ENCODE data around the gene YY1. TPM values are rescaled to one million over a fixed set of nuclear protein-coding genes. Genes with fewer than 3 reads are reported as not detected.

YY1 gene
- total and polyA plus RNA-seq, 2 of the 8 experiments (the other 6 are each of a cell fraction or from before 2014, with no cell fraction given): 26.4 to 106 TPM

DNA sequence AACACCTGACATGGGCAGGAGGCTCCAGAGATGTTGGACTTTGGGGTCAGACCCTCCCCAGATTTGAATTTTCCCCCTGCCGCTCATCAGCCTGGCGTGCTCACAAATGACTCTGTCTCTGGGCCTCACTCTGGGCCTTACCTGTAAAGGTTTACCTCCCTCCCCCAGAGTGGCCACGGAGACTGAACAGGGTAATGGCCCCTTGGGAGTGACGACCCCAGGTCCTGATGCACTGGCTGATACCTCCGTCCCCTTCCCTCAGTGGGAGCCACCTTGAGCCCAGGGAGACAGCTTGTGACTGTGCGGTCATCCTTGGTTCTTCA, 60.3 kb downstream of the YY1 start:
- no peak overlapping the region for H3K18ac ChIP-seq (ENCODE audit: extremely low read depth, low read length)
- 99% methylated on average over 6 of the region's 6 CpGs; no CpG with 5 or more reads in 1 of the 2 experiments for WGBS, 2 experiments (ENCODE audit: extremely low coverage in 1 of 2, insufficient coverage in 1 of 2, insufficient read length in 1 of 2, insufficient replicate concordance in 2 of 2, low coverage in 1 of 2, low lambda C conversion rate in 2 of 2, missing lambda C conversion rate in 1 of 2)
- H4K5ac ChIP-seq (ENCODE audit: insufficient read length, low read depth, low read length): no peak overlapping the region
- H3K4me1 ChIP-seq (replicated peaks in 1 of 4; ENCODE audit: control insufficient read depth in 3 of 4, insufficient read depth in 4 of 4, low read length in 3 of 4): peaks cover 5 to 10% (median 8%) of the 10 kb centered on the region in 4 experiments
- no peak overlapping the region for H2BK120ac ChIP-seq (replicated peaks; ENCODE audit: low read depth, low read length)
- no peak overlapping the region for H2AFZ ChIP-seq (ENCODE audit: low read length)
- peaks cover 2 to 27% (median 4%) of the 10 kb centered on the region in 4 experiments; a peak in 5 of 8 replicates for H3K36me3 ChIP-seq (ENCODE audit: control insufficient read depth in 2 of 4, insufficient read depth in 4 of 4, low read length in 3 of 4)
- no peak overlapping the region for H3K4ac ChIP-seq (replicated peaks; ENCODE audit: insufficient read length, low read depth, low read length)
- no peak overlapping the region for H3K4me3 ChIP-seq (ENCODE audit: extremely low read depth in 1 of 4, insufficient read depth in 2 of 4, low read depth in 3 of 4, low read length in 4 of 4)
- peaks cover 6 to 53% of the 10 kb centered on the region in 2 experiments; a peak in 3 of 4 replicates for H3K79me2 ChIP-seq (ENCODE audit: control insufficient read depth in 1 of 2, insufficient read depth in 2 of 2, low read length in 2 of 2)
- H3K9me3 ChIP-seq (ENCODE audit: insufficient read depth in 2 of 2, low read depth in 1 of 2, low read length in 1 of 2): no peaks in the 10 kb centered on the region
- no peak overlapping the region for H2BK20ac ChIP-seq (ENCODE audit: low read length)
- no peak overlapping the region for H3K27ac ChIP-seq (ENCODE audit: low read depth, low read length)
- DNase-seq (ENCODE audit: low read depth in 1 of 2, low spot score in 2 of 2) (no peak), FAIRE-seq (no peak)
- H3K23ac ChIP-seq (ENCODE audit: insufficient read length): no peak overlapping the region
- no peak overlapping the region for H4K91ac ChIP-seq (replicated peaks; ENCODE audit: insufficient read length, low read length)
- no peak overlapping the region for H3K4me2 ChIP-seq (ENCODE audit: insufficient read depth in 1 of 2, low read depth in 2 of 2, low read length in 2 of 2)
- no peak overlapping the region for H2BK12ac ChIP-seq (ENCODE audit: low read depth, low read length)
- ChIA-PET CTCF (ENCODE audit: partially characterized antibody) (interaction anchor here (0.5 to 2.7 kb wide), 6 partner anchors 13 to 75 kb away, joined by 3 to 14 read pairs (median 4); no protein-coding TSS in a partner anchor), POLR2A (ENCODE audit: partially characterized antibody) (interaction anchor here (1.6 to 14.7 kb wide), 2 partner anchors 10 to 32 kb away, joined by 4 to 200 read pairs; no protein-coding TSS in a partner anchor)
- peaks cover 12% of the 10 kb centered on the region for H3K79me1 ChIP-seq (ENCODE audit: low read depth, low read length)
- H3K23me2 ChIP-seq (ENCODE audit: low read depth, low read length): no peaks in the 10 kb centered on the region
- no peaks in the 10 kb centered on the region for H3K27me3 ChIP-seq (replicated peaks in 1 of 4; ENCODE audit: control insufficient read depth in 3 of 4, extremely low read depth in 1 of 4, insufficient read depth in 3 of 4, low read length in 3 of 4)
- H2AK5ac ChIP-seq (ENCODE audit: low read depth, low read length): no peak overlapping the region
- no peak overlapping the region for H3K9ac ChIP-seq (replicated peaks in 1 of 4; ENCODE audit: extremely low read depth in 1 of 4, low read depth in 3 of 4, low read length in 3 of 4)
- H3K14ac ChIP-seq (ENCODE audit: insufficient read length): no peak overlapping the region
- H2BK15ac ChIP-seq (ENCODE audit: low read length): no peak overlapping the region
- no peak overlapping the region for H2BK5ac ChIP-seq (ENCODE audit: low read depth, low read length)
- H4K20me1 ChIP-seq (replicated peaks in 1 of 2; ENCODE audit: control insufficient read depth in 1 of 2, insufficient read depth in 2 of 2, low read length in 2 of 2): peaks cover 21 to 33% of the 10 kb centered on the region in 2 experiments
- TF ChIP-seq POLR2AphosphoS5 (IDR thresholded peaks at IDR 0.05; ENCODE audit: low read depth, low read length) (no peak), TAF1 (IDR thresholded peaks at IDR 0.05; ENCODE audit: low read depth, low read length) (no peak), CBX5 (IDR thresholded peaks at IDR 0.05; ENCODE audit: low read depth, low read length) (no peak), TCF12 (IDR thresholded peaks at IDR 0.05; ENCODE audit: low read depth, low read length) (no peak), ASH2L (IDR thresholded peaks at IDR 0.05; ENCODE audit: low read length) (no peak), BRCA1 (IDR thresholded peaks at IDR 0.05; ENCODE audit: low read depth, low read length) (no peak), SP4 (IDR thresholded peaks at IDR 0.05; ENCODE audit: low read length) (no peak), KDM5A (IDR thresholded peaks at IDR 0.05; ENCODE audit: low read length) (no peak), NRF1 (IDR thresholded peaks at IDR 0.05; ENCODE audit: low read depth, low read length) (no peak), SUZ12 (IDR thresholded peaks at IDR 0.05; ENCODE audit: low read length) (no peak)
- TF ChIP-seq, protein P1, sequence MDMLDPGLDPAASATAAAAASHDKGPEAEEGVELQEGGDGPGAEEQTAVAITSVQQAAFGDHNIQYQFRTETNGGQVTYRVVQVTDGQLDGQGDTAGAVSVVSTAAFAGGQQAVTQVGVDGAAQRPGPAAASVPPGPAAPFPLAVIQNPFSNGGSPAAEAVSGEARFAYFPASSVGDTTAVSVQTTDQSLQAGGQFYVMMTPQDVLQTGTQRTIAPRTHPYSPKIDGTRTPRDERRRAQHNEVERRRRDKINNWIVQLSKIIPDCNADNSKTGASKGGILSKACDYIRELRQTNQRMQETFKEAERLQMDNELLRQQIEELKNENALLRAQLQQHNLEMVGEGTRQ (IDR thresholded peaks at IDR 0.05; ENCODE audit: low read length): no peak
- TF ChIP-seq, protein P2, sequence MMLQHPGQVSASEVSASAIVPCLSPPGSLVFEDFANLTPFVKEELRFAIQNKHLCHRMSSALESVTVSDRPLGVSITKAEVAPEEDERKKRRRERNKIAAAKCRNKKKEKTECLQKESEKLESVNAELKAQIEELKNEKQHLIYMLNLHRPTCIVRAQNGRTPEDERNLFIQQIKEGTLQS (IDR thresholded peaks at IDR 0.05; ENCODE audit: insufficient read depth, low read depth, low read length): no peak
- no peak overlapping the region for H4K8ac ChIP-seq (ENCODE audit: extremely low read depth, insufficient read depth, low read length)
- H3K56ac ChIP-seq (replicated peaks; ENCODE audit: insufficient read length, low read depth, low read length): no peak overlapping the region
